Measurements from ENCODE around the gene LRRC37A.
"Not testable (repeated sequence)": the region's sequence is repeated elsewhere in the genome, so short reads cannot be mapped to it uniquely, and the experiment has no call there.

- TF ChIP-seq CTCF (IDR thresholded peaks at IDR 0.05; ENCODE audit: low read length); EZH2 (IDR thresholded peaks at IDR 0.05; ENCODE audit: borderline replicate concordance, low read length): not testable (repeated sequence)
Measured at GRCh38 chr17:46367520-46367919, 72.6 kb downstream of the LRRC37A start.
